HG03159 (cell line): ENCODE measurements around the gene RGS7.
"Not testable (repeated sequence)": the region's sequence is repeated elsewhere in the genome, so short reads cannot be mapped to it uniquely, and the experiment has no call there.

ENCODE experiments used
- ATAC-seq: cut with Tn5 transposase; IDR thresholded peaks from one replicate; pipeline ENCODE4 v1.9.1; 2021; ENCODE audit warnings: mild to moderate bottlenecking, moderate library complexity; ENCODE audit not compliant: unreplicated experiment

RGS7 gene

DNA sequence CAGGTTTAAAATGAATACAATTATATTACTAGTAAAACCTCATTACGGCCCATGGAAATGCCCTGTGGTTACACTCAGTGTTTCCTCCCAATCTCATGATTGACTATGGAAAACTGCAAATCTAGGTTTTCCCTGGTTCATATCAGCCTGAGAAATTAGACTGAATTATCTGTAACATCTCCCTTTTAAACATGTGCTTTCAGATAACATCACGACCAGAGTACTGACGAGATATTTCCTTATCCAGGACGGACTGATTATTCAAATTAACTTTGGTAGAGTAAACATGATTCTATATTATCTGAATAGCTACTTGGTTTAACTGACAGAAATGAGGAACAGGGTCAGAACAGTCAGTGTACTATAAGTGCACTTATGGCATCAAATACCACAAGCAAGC is 82.3 kb downstream of the RGS7 start:
- ATAC-seq, result no peak

DNA sequence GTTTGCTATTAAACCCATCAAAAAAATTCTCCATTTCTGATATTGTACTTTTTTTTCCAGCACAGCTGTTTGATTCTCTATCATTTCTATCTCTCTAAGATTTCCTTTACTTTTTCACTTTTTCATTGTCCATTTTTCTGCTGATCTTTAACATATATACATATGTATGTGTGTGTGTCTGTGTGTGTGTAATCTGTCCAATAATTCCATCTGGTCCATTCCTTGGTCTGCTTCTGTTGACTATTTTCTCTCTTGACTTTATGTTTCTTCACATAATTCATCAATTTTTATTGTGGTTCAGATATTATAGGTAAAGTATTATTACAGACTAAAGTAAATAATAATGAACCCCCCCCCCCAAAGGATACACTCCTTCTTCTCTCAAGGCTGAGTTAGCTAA is 84.2 kb downstream of the RGS7 start:
- no peak for ATAC-seq

DNA sequence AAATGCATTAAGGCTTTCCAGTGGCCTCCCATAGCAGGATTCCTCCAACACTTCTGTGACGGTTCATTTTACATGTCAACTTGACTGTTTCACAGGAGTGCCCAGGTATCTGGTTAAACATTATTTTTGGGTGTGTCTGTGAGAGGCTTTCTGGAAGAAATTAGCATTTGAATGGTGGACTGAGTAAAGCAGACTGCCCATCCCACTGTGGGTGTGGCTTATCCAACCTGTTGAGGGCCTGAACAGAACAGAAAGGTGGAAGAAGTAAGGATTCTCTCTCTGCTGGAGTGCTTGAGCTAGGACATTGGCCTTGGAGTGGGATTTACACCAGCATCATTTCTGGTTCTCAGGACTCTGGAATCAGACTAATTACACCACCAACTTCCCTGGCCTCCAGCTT is 85.6 kb downstream of the RGS7 start:
- no peak for ATAC-seq

DNA sequence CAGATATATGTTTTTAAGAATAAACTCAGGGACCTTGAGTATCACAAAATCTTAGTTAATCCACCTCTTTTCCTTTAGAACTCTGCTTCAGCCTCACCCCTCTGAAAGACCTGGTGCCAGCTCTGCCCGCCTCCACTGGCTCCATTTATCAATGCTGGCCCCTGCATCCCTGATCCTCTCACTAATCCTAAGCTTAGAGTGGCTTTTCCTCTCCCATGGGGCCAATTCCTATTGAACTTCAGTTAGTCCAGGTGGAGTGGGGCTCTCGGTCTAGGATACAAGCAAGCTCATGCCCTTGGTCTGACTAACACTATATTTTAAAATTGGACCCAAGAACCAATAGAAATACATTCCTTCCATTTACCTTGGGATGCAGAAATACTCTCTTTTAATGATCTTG is 87.0 kb downstream of the RGS7 start:
- ATAC-seq, result no peak

DNA sequence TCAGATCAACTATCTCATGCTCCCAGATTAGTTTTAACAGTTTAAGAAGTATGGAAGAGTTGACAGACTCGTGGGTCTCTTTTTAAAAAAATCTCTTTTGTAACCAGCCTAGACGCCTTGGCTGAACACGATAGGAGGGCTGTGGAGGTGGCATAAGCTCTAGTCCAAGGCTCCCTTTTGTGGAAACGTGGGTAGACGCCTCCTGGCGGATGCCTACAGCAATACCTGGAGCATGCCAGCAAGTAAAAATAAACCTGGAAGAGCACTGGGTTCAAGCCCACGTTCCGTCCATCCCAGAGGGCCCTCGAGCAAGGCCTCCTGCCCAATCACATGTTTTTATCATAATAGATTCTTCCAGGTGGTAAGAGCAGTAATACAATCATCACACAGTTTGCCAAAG is 87.9 kb downstream of the RGS7 start:
- no peak for ATAC-seq

DNA sequence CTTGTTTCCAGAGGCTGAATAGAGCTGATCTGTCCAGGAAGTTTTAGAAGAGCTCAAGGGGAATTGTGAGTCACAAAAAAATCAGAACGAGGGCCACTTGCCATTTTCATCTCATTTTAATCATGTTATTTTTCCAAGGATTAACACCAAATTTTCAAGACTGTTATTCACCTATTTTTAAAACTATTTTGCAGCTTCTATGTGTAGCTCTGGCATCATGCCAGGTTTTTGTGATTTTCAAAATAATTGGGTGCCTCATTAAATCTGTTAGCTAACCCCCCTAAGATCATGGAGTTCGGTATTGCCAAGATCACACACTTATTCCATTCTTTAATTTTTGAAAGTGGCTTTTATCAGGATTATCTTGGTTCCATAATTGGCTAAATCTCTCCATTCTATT is 90.9 kb downstream of the RGS7 start:
- no peak for ATAC-seq

DNA sequence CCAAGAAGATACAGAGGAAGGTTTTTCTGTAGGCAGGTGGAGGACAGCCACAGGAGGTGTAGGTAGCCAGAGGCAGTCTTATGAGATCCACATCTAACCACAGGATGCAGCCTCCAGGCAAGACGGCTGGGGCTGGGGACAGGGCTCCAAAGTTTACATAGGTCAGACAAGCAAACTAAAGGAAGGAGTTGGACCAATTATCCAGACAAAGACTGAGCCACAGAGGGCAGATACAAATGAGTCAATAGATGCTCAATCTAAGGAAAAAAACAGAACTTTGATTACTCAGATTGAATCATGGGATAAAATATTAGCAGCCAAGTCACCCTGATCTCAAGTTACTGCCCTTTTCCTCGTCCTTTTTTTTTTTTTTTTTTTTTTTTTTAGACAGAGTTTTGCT is 91.6 kb downstream of the RGS7 start:
- ATAC-seq, result no peak

DNA sequence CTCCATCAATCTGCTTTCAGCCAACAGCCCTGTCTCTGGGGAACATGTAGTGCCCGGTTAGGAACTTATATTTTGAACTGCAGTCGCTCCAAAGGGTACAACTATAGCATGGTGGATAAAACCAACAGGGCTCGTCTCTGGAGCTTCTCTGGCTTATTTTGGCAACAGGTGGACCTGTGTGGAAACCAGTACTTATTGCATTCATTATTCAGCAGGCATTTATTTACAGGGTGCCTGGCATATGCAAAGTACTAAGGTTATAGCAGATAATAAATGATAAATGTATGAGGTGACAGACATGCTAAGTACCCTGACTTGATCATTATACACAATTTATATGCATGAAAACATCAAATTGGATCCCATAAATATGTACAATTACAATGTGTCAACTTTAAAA is 93.7 kb downstream of the RGS7 start:
- ATAC-seq, result no peak

DNA sequence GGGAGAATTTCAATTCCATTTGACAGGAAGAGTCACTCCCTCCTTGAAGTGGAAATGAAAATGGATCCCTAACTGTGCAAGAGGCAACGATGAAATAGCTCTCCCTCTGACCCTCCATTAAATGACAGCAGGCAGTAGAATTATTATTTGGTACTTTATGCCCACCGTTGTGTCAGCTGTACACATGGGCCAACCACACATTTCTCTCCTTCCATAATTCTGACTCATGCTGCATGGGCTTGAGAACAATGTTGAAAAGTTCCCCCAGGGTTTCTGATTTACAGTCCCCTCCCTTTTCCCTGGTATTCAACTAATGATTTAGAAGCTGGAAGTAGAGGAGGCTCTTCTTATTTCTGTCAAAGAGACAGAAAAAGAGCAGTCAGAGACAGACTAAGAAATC is 103.5 kb downstream of the RGS7 start:
- ATAC-seq, result no peak

DNA sequence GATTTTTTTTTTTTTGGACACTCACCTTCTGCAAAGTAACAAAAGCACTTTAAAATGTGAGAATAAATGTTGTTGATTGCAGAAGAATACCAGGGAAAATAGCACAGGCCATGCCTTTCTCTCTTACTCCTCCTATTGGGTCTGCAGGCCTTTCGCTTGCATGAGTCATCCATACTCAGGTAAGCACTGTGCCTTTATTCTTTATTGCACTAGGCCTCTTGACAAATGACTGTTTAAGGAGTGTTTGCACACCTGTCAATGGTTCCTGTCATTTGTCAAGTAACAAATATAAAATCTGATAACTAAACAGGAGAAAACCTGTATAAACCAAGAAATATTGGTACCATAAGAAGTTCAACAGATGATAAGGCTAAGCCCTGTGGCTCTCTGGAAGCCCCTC is 106.5 kb downstream of the RGS7 start:
- no peak for ATAC-seq

DNA sequence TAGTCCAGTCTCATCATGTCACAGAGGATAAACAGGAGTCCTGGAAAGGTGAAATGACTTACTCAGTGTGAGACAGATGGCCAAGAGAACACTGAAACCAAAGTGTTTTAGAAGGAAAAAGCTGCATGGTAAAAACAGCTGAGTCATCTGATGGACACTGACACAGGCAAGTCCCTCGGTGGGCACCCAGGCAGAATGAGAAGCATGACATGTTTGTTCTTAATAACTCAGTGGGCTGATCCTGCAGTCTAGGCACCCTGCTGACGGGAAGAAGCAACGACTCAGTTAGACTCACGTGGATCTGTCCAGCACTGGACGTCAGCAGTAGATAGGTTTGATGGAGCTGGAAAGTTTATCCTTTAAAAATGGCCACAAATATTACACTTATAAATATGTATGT is 116.9 kb downstream of the RGS7 start:
- no peak for ATAC-seq

DNA sequence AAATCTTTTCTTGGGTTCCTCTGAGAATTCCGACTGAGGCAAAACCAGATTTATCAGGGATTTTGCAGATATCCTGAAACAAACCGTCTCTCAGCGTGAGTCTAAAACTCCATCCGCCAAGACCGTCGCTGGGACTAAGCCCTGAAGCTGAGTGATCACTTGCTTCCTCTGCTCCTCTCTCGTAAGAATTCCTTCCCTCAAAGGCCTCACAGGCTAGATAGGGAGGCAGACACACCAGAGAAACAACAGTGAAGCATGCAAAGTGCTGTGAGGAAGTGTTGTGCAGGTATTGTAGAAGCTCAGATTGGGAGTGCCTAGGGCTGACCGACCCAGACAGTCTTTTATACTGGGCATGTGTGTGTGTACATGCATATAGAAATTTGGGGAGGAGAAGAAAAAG is 119.1 kb downstream of the RGS7 start:
- ATAC-seq, result no peak

DNA sequence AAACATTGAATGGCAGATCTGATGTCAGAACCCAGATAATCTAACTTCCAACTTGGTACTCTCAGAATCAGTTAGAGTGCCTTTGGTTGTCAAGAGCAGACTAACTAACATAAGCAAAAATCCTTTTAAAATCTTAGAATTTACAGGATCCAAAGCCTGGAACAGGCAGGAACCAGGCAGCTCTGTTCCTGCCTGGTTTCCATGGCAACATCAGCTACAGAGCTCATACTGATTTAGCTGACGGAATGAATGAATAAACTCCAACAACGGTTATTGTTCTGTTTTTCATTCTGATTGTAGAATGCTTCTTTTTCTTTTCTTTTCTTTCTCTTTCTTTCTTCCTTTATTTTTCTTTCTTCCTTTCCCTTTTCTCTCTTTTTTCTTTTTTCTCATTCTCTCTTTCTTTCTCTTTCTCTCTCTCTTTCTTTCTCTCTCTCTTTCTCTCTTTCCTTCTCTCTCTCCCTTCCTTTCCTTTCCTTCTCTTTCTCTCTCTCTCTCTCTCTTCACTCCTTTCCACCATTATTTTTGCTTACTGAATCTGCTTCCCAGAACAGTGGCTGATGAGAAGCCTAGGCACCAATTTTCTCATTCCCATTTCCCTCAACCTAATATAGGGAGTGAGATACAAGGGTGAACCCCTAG is 121.6 kb downstream of the RGS7 start:
- ATAC-seq, result no peak

DNA sequence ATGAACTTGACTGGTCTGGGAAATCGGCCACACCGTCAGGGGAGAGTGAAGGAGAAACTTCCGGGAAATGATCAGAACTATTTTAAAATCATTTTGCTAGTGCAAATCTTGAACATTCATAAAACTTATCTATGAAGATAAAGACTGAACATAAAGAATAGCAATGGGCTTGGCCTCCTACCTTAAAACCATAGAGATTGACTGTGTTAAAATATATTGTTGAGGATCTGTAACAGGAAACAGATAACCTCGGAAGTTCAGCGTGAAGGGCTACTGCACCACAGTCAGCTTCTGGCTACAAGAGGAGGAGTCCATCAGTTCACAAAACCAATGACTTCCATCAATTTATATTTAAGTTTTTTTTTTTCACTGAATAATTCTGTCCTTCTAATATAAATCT is 127.3 kb downstream of the RGS7 start:
- ATAC-seq, result no peak

DNA sequence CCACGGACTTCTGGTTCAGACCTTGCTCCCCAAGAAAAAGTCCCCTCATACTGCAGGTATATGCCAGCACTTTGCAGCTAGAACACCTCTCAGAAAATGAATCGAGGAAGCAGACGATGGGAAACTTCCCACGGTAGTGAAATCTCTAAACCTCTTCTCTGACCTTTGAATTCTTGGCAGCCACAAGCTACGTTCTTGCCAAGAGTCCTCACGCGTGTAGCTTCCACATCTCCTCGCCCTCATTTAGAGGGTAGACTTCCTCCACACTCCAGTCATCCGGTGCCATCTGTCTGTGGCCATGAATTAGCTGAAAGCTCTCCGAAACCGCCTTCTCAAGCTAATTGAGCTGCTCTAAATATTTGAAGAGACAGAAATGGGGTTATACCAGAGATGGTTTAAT is 127.8 kb downstream of the RGS7 start:
- no peak for ATAC-seq

DNA sequence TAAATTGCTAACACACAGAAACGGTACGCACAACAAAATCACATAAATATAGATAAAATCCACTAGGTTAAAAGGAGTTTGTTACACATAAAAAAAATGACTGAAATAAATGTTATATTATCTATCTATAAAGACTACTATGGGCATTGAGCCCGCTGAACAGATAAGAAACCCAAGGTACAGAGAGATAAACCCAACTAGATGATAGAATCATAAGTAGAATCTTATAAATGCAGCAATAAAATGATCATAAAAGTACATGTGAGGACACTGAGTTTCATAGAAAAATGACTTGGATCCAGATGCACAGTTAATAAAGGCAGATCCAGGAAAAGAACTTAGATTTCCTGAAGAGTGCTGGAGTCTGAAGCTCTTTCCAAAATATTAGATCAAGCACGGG is 128.7 kb downstream of the RGS7 start:
- no peak for ATAC-seq

DNA sequence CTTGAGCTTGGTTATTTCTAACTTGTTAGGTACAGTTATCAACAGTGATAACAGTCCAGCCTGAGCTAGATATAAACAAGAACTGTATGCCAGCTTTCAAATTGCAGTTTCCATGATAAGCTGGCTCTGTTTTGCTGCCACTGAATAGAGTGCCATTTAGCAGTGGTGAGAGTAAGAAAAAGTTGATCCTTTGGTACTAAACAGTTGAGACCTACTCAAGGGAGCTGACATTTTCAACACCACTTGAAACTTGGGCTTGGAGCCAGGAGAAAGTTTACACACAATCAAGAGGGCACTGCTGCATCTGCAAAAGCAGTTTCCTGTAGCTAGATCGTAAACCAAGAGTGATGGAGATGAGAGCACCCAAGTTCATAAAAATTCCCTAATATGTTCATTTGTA is 131.3 kb downstream of the RGS7 start:
- ATAC-seq, result no peak

DNA sequence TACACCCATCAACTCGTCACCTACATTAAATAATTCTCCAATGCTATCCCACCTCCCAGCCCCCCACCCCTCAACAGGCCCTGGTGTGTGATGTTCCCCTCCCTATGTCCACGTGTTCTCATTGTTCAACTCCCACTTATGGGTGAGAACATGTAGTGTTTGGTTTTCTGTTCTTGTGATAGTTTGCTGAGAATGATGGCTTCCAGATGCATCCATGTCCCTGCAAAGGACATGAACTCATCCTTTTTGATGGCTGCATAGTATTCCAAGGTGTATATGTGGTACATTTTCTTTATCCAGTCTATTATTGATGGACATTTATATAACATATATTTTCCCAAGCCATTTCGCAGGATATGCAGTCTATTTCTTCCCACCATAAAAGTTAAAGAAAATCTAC is 132.8 kb downstream of the RGS7 start:
- ATAC-seq, result not testable (repeated sequence)

DNA sequence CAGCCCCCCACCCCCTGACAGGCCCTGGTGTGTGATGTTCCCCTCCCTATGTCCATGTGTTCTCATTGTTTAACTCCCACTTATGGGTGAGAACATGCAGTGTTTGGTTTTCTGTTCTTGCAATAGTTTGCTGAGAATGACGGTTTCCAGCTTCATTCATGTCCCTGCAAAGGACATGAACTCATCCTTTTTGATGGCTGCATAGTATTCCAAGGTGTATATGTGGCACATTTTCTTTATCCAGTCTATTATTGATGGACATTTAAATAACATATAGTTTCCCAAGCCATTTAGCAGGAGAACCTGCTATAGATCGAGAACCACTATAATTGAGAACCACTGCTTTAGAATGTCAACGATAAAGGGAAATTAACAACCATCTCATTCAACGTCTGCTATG is 134.2 kb downstream of the RGS7 start:
- not testable (repeated sequence) for ATAC-seq

DNA sequence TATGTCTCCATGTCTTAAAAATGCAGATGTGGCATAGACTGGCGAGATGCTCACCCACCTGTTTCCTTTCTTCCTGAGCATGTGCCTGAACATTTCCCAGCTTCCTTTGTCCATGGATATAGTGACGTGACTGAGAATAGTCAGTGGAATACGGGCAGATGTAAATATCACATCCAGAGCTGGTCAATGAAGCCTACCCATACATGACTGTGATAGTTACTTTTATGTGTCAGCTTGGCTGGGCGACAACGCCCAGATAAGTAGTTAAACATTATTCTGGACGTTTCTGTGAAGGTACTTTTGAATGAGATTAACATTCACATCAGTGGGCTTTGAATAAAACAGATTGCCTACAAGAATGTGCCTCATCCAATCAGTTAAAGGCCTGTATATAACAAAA is 135.7 kb downstream of the RGS7 start:
- no peak for ATAC-seq

DNA sequence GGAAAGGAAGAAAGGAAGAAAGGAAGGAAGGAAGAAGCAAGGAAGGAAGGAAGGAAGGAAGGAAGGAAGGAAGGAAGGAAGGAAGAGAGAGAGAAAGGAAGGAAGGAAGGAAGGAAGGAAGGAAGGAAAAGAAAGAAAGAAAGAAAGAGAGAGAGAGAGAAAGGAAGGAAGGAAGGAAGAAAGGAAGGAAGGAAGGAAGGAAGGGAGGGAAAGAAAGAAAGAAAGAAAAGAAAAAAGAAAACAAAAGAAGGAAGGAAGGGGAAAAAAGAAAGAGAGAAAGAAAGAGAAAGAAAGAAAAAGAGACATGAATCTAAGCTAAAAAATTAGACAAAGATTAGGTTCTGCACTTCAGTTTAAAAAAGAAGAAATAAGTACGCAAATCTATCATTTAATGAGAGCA is 136.1 kb downstream of the RGS7 start:
- not testable (repeated sequence) for ATAC-seq

DNA sequence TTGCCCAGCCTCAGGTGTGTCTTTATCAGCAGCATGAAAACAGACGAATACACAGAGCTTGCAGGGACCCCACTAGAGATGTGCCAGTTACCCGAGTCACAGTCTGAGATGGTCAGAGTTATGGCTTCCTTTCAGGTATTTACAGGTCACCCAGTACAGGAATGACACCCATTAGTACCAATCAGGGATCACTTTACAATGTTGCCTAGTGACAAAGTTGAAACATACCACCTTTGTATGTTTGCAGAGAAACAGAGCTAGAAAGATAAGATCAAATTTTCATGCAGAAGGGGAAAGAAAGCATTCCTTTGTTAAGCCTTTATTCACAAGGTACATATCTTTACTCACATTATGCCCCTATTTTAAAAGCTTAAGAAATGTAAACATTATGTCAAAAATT is 137.6 kb downstream of the RGS7 start:
- no peak for ATAC-seq

DNA sequence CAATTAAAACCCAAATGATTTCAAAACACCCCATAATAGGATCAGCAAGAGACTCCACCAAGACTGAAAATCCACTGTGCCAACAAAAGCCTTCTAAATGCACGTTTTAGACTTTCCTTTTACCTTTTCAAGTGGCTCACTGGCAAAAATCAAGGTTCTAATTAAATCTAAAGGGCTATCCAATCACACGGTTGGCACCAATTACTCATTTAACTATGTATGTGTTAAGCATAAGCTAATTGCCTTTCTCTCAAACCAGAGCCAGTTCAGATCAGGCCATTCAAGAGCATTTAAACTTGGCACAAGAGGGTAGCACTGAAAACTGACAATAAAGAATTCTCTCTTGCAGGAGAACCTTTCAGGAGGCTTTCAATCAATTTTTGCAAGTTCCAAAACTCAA is 139.5 kb downstream of the RGS7 start:
- no peak for ATAC-seq

DNA sequence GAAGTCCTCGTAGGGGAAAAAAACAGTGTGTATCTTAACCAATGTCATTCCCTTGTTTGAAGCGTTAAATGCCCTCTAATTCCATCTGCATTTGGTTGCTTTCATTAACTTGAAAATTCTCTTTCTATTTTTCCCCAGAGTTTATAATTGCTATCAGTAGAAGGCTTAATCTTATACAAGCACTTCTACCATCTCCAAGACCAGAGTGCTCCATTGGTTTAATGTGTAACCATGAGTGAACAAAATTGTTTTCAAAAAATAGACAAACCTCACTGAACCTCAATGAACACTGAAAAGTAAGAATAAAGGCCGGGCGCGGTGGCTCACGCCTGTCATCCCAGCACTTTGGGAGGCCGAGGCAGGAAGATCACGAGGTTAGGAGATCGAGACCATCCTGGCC is 141.3 kb downstream of the RGS7 start:
- ATAC-seq, result no peak
